ENCODE data around the gene GNL1.
"Not testable (repeated sequence)": the region's sequence is repeated elsewhere in the genome, so short reads cannot be mapped to it uniquely, and the experiment has no call there.

The GNL1 gene

GRCh38 chr6:30530014-30530413, 26.3 kb downstream of the GNL1 start:
- ChIA-PET POLR2A (interaction anchor here (0.6 to 1.7 kb wide), 6 partner anchors 9 to 85 kb away, joined by 3 to 12 read pairs (median 8); partner anchors contain the start of gene PRR3), CTCF (interaction anchor here (0.8 to 7.2 kb wide), 11 partner anchors 13 to 557 kb away, joined by 3 to 160 read pairs (median 6); no protein-coding TSS in a partner anchor)
- no peak for DNase-seq (ENCODE audit: extremely low spot score)
- no peak for TF ChIP-seq CTCF (IDR thresholded peaks at IDR 0.05; ENCODE audit: control extremely low read depth, extremely low read depth, low read depth, missing control alignments)

- ChIA-PET POLR2A (interaction anchor here (0.8 to 1.7 kb wide), 5 partner anchors 10 to 39 kb away, joined by 3 to 12 read pairs (median 8); partner anchors contain the start of gene PRR3), CTCF (interaction anchor here (0.8 to 7.2 kb wide), 11 partner anchors 12 to 558 kb away, joined by 3 to 160 read pairs (median 6); no protein-coding TSS in a partner anchor)
- peak; percentile 51 for DNase-seq (ENCODE audit: extremely low spot score)
These were observed 26.9 kb downstream of the GNL1 start for GRCh38 chr6:30529349-30529875.

- not testable (repeated sequence) for DNase-seq (ENCODE audit: extremely low spot score)
- CTCF ChIA-PET = interaction anchor here (2.3 to 7.2 kb wide), 3 partner anchors 14 to 32 kb away, joined by 5 to 160 read pairs (median 12); no protein-coding TSS in a partner anchor
- POLR2A ChIA-PET = interaction anchor here (1.1 to 1.9 kb wide), 2 partner anchors 9 to 33 kb away, joined by 3 to 13 read pairs; no protein-coding TSS in a partner anchor
These were observed 29.8 kb downstream of the GNL1 start for GRCh38 chr6:30526444-30526843.

GRCh38 chr6:30521952-30522351, 34.3 kb downstream of the GNL1 start:
- ChIA-PET CTCF (interaction anchor here (0.7 to 3.2 kb wide), 8 partner anchors 10 to 75 kb away, joined by 3 to 16 read pairs (median 4); no protein-coding TSS in a partner anchor), POLR2A (interaction anchor here (0.6 kb wide), 1 partner anchor 57 kb away, joined by 3 read pairs; no protein-coding TSS in a partner anchor)
- not testable (repeated sequence) for DNase-seq (ENCODE audit: extremely low spot score)

GRCh38 chr6:30521082-30521481, 35.2 kb downstream of the GNL1 start:
- ChIA-PET CTCF (interaction anchor here (0.7 to 3.2 kb wide), 6 partner anchors 9 to 76 kb away, joined by 3 to 16 read pairs (median 5); no protein-coding TSS in a partner anchor), POLR2A (interaction anchor here (0.6 kb wide), 1 partner anchor 58 kb away, joined by 3 read pairs; no protein-coding TSS in a partner anchor)
- not testable (repeated sequence) for DNase-seq (ENCODE audit: extremely low spot score)

- DNase-seq (ENCODE audit: extremely low spot score) = no peak
- no peak for TF ChIP-seq CTCF (IDR thresholded peaks at IDR 0.05; ENCODE audit: control extremely low read depth, extremely low read depth, low read depth, missing control alignments)
- ChIA-PET POLR2A (no interaction called here), CTCF (interaction anchor here (1.3 to 3.2 kb wide), 4 partner anchors 12 to 37 kb away, joined by 4 to 16 read pairs (median 9); no protein-coding TSS in a partner anchor)
These were observed 35.8 kb downstream of the GNL1 start for GRCh38 chr6:30520522-30520921.

- not testable (repeated sequence) for DNase-seq (ENCODE audit: extremely low spot score)
- POLR2A ChIA-PET = interaction anchor here (1.0 kb wide), 1 partner anchor 25 kb away, joined by 4 read pairs; no protein-coding TSS in a partner anchor
- CTCF ChIA-PET = interaction anchor here (0.8 to 2.7 kb wide), 10 partner anchors 9 to 37 kb away, joined by 3 to 13 read pairs (median 4); no protein-coding TSS in a partner anchor
These were observed 37.7 kb downstream of the GNL1 start for GRCh38 chr6:30518505-30519145.

- ChIA-PET POLR2A (interaction anchor here (1.0 kb wide), 1 partner anchor 24 kb away, joined by 4 read pairs; no protein-coding TSS in a partner anchor), CTCF (interaction anchor here (0.8 to 2.7 kb wide), 10 partner anchors 8 to 36 kb away, joined by 3 to 13 read pairs (median 4); no protein-coding TSS in a partner anchor)
- not testable (repeated sequence) for DNase-seq (ENCODE audit: extremely low spot score)
These were observed 38.4 kb downstream of the GNL1 start for GRCh38 chr6:30517767-30518504.

GRCh38 chr6:30516754-30517076, 39.6 kb downstream of the GNL1 start:
- ChIA-PET CTCF (interaction anchor here (1.2 to 2.7 kb wide), 4 partner anchors 13 to 35 kb away, joined by 3 to 13 read pairs (median 6); no protein-coding TSS in a partner anchor), POLR2A (interaction anchor here (0.7 to 1.0 kb wide), 2 partner anchors 23 to 26 kb away, joined by 3 to 5 read pairs; no protein-coding TSS in a partner anchor)

More at GRCh38 chr6:30516754-30517076, 39.6 kb downstream of the GNL1 start:
- DNase-seq (ENCODE audit: extremely low spot score) = not testable (repeated sequence)

Measured in GM10248 (cell line).